ENCODE data around the gene MRPS33. TPM values are rescaled to one million over a fixed set of nuclear protein-coding genes. Genes with fewer than 3 reads are reported as not detected.
A peak's percentile ranks its signal among the peaks of the same experiment; 100 is the strongest.

MRPS33 gene
- total and polyA plus RNA-seq, 2 donors (not counting 1 experiment from before 2014, with no cell fraction given) = 9.1 to 25.3 TPM

DNA sequence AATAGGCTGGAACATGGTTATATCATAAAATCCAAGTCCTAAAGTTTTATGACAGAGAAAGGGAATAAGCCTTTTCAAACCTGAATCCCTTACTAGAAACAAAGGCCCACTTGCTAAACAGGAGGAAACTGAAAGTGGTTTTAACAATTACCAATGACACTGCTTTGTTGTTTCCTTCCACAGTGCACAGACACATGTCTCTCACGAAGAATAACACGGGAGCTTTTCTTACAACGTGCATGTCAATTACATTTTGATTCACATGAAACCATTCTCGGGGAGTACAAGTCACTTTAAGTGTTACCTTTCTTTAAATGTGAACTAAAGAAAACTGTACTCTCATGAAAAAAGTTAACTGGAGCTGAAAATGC, 1.4 kb downstream of the MRPS33 start:
- Histone ChIP-seq H3K4me2 (replicated peaks; ENCODE audit: low read depth, low read length, poor library complexity, severe bottlenecking) (no peak overlapping the region), H3K4me1 (ENCODE audit: control insufficient read depth in 2 of 2, insufficient read depth in 2 of 2, low read length in 2 of 2) (peaks cover 10 to 11% of the 10 kb centered on the region in 2 donors), H2AFZ (ENCODE audit: insufficient read depth, low read depth, low read length, poor library complexity, severe bottlenecking) (no peak overlapping the region), H3K27me3 (replicated peaks in 1 of 4; ENCODE audit: control extremely low read depth in 1 of 4, control insufficient read depth in 3 of 4, insufficient read depth in 4 of 4, low read length in 3 of 4) (peaks cover 0 to 7% (median 0%) of the 10 kb centered on the region in 4 experiments), H4K20me1 (ENCODE audit: control insufficient read depth, insufficient read depth, low read length, poor library complexity, severe bottlenecking) (peaks cover 4% of the 10 kb centered on the region), H3K79me2 (ENCODE audit: control insufficient read depth, insufficient read depth, low read length) (peaks cover 22% of the 10 kb centered on the region), H3K36me3 (replicated peaks in 1 of 2; ENCODE audit: control extremely low read depth in 1 of 2, control insufficient read depth in 1 of 2, extremely low read depth in 1 of 2, insufficient read depth in 2 of 2, low read length in 1 of 2) (peaks cover 0 to 11% of the 10 kb centered on the region in 2 experiments), H3K9me3 (ENCODE audit: control extremely low read depth in 1 of 3, control insufficient read depth in 2 of 3, insufficient read depth in 1 of 3, low read length in 2 of 3) (peaks cover 1 to 4% (median 3%) of the 10 kb centered on the region in 3 donors), H3K4me3 (ENCODE audit: control extremely low read depth in 1 of 5, extremely low read depth in 1 of 5, insufficient read depth in 1 of 5, low read depth in 2 of 5, low read length in 4 of 5) (no peak overlapping the region), H3K9ac (ENCODE audit: low read length) (no peak overlapping the region), H3K27ac (ENCODE audit: low read length in 2 of 2) (no peak overlapping the region)
- Mint-ChIP-seq H3K9me3 (ENCODE audit: insufficient read depth) (no peaks in the 10 kb centered on the region), H3K27me3 (peaks cover 11% of the 10 kb centered on the region), H3K4me3 (peak overlapping the region; percentile 100), H3K27ac (no peak overlapping the region), H3K4me1 (peaks cover 27% of the 10 kb centered on the region)
- no peak for ATAC-seq (ENCODE audit: low read depth)
- POLR2A ChIA-PET = interaction anchor here (0.6 kb wide), 1 partner anchor 812 kb away, joined by 7 read pairs; no protein-coding TSS in a partner anchor
- 60% methylated on average over 2 of the region's 4 CpGs for WGBS (ENCODE audit: insufficient coverage)
- intact Hi-C loops (cut with micrococcal nuclease) = loop anchor here (10.0 kb wide), 2 partner anchors 521 to 779 kb away; no protein-coding TSS in a partner anchor
- DNase-seq = peak; percentile 22
- CTCF ChIA-PET = interaction anchor here (1.1 to 12.1 kb wide), 7 partner anchors 89 to 725 kb away, joined by 3 to 254 read pairs (median 12); partner anchors contain the start of genes BRAF and SSBP1
- TF ChIP-seq, protein P1, sequence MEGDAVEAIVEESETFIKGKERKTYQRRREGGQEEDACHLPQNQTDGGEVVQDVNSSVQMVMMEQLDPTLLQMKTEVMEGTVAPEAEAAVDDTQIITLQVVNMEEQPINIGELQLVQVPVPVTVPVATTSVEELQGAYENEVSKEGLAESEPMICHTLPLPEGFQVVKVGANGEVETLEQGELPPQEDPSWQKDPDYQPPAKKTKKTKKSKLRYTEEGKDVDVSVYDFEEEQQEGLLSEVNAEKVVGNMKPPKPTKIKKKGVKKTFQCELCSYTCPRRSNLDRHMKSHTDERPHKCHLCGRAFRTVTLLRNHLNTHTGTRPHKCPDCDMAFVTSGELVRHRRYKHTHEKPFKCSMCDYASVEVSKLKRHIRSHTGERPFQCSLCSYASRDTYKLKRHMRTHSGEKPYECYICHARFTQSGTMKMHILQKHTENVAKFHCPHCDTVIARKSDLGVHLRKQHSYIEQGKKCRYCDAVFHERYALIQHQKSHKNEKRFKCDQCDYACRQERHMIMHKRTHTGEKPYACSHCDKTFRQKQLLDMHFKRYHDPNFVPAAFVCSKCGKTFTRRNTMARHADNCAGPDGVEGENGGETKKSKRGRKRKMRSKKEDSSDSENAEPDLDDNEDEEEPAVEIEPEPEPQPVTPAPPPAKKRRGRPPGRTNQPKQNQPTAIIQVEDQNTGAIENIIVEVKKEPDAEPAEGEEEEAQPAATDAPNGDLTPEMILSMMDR (IDR thresholded peaks at IDR 0.05) = no peak
- TF ChIP-seq EZH2 (IDR thresholded peaks at IDR 0.05; ENCODE audit: borderline replicate concordance, insufficient read depth, low read depth, low read length, poor library complexity, severe bottlenecking) = no peak

DNA sequence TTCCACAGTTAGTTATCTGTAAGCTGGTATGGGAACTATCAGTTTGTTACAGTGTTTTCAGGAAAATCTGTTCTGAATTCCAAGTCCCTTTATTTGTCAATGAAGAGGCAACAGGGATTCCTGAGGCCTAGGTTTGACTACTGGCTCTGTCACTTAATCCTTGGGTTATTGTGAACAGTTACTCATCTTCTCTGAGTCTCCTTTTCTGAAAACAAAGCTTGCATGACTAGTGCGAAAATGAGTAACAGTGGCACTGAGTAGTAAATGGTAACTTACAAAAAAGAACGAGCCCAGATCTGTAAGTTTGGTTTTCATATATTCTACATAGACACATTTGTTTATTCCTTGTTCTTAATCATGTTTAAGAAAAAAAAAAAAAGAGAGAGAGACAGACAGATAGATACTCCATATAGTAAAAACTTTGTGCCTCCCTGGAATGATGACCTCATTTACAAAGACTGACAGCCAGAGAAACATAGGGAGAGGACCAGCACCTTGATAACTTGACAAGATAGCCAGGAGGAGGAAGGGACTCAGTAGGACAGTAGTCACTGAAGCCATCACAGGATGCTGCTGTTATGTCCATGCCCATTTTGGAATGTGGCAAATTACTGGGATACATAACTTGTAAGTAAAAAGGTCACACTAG, 1.9 kb downstream of the MRPS33 start:
- no peaks in the 10 kb centered on the region for H3K9me3 Mint-ChIP-seq (ENCODE audit: insufficient read depth)
- WGBS (ENCODE audit: insufficient coverage) = no CpG with 5 or more reads among the region's 2 CpGs
- Histone ChIP-seq H3K79me2 (ENCODE audit: control insufficient read depth, insufficient read depth, low read length) (peaks cover 22% of the 10 kb centered on the region), H4K20me1 (ENCODE audit: control insufficient read depth, insufficient read depth, low read length, poor library complexity, severe bottlenecking) (peaks cover 4% of the 10 kb centered on the region), H3K36me3 (replicated peaks in 1 of 2; ENCODE audit: control extremely low read depth in 1 of 2, control insufficient read depth in 1 of 2, extremely low read depth in 1 of 2, insufficient read depth in 2 of 2, low read length in 1 of 2) (peaks cover 0 to 16% of the 10 kb centered on the region in 2 experiments), H3K4me3 (ENCODE audit: control extremely low read depth in 1 of 5, extremely low read depth in 1 of 5, insufficient read depth in 1 of 5, low read depth in 2 of 5, low read length in 4 of 5) (no peak overlapping the region), H3K27ac (ENCODE audit: low read length in 2 of 2) (no peak overlapping the region), H2AFZ (ENCODE audit: insufficient read depth, low read depth, low read length, poor library complexity, severe bottlenecking) (no peak overlapping the region), H3K9ac (ENCODE audit: low read length) (no peak overlapping the region), H3K4me2 (replicated peaks; ENCODE audit: low read depth, low read length, poor library complexity, severe bottlenecking) (no peak overlapping the region), H3K9me3 (ENCODE audit: control extremely low read depth in 1 of 3, control insufficient read depth in 2 of 3, insufficient read depth in 1 of 3, low read length in 2 of 3) (peaks cover 1 to 4% (median 3%) of the 10 kb centered on the region in 3 donors), H3K27me3 (replicated peaks in 1 of 4; ENCODE audit: control extremely low read depth in 1 of 4, control insufficient read depth in 3 of 4, insufficient read depth in 4 of 4, low read length in 3 of 4) (peaks cover 0 to 7% (median 0%) of the 10 kb centered on the region in 4 experiments), H3K4me1 (ENCODE audit: control insufficient read depth in 2 of 2, insufficient read depth in 2 of 2, low read length in 2 of 2) (peaks cover 10 to 11% of the 10 kb centered on the region in 2 donors)
- POLR2A ChIA-PET = no interaction called here
- no peak overlapping the region for H3K27ac Mint-ChIP-seq
- CTCF ChIA-PET = interaction anchor here (1.5 to 12.1 kb wide), 4 partner anchors 199 to 636 kb away, joined by 4 to 254 read pairs (median 37); no protein-coding TSS in a partner anchor
- peak; percentile 6 for DNase-seq
- ATAC-seq (ENCODE audit: low read depth) = no peak
- peaks cover 27% of the 10 kb centered on the region for H3K4me1 Mint-ChIP-seq
- peak overlapping the region; percentile 100 for H3K4me3 Mint-ChIP-seq
- H3K27me3 Mint-ChIP-seq = peaks cover 9% of the 10 kb centered on the region
- intact Hi-C loops (cut with micrococcal nuclease) = loop anchor here (1.0 to 10.0 kb wide), 4 partner anchors 202 to 778 kb away; no protein-coding TSS in a partner anchor
- no peak for TF ChIP-seq EZH2 (IDR thresholded peaks at IDR 0.05; ENCODE audit: borderline replicate concordance, insufficient read depth, low read depth, low read length, poor library complexity, severe bottlenecking)
- TF ChIP-seq, protein P1 (IDR thresholded peaks at IDR 0.05) = no peak
